Karpas-422 (cell line): ENCODE results near the gene RTBDN. TPM values are rescaled to one million over a fixed set of nuclear protein-coding genes. Genes with fewer than 3 reads are reported as not detected.
A peak's percentile ranks its signal among the peaks of the same experiment; 100 is the strongest.

ENCODE experiments used
- DNase-seq: peaks from one replicate; pipeline ENCODE4 v3.0.0-alpha.2; 2015
- H2AFZ ChIP-seq: fragments of 200-600 bp; sonication (generic); 2 replicates; pipeline ENCODE4 v1.6.1; 2014; ENCODE audit warnings: antibody characterized with exemption, low read length, mixed read lengths
- H3K27ac ChIP-seq: fragments of 200-600 bp; sonication (generic); 2 replicates; pipeline ENCODE4 v1.5.1; 2014; ENCODE audit warnings: mild to moderate bottlenecking, low read length, moderate library complexity
- H3K27me3 ChIP-seq: fragments of 200-600 bp; sonication (generic); 2 replicates; pipeline ENCODE4 v1.6.1; 2014; ENCODE audit warnings: low read length, mixed read lengths
- H3K36me3 ChIP-seq: fragments of 200-600 bp; sonication (generic); 2 replicates; pipeline ENCODE4 v1.6.1; 2014; ENCODE audit warnings: low read length, mixed read lengths; ENCODE audit not compliant: insufficient read depth
- H3K4me1 ChIP-seq: fragments of 200-600 bp; sonication (generic); 2 replicates; pipeline ENCODE4 v1.6.1; 2014; ENCODE audit warnings: mild to moderate bottlenecking, low read length, mixed read lengths
- H3K4me2 ChIP-seq: fragments of 200-600 bp; sonication (generic); 2 replicates; pipeline ENCODE4 v1.6.1; 2014; ENCODE audit warnings: low read length, low read depth, mild to moderate bottlenecking; ENCODE audit not compliant: poor library complexity, severe bottlenecking
- H3K4me3 ChIP-seq: fragments of 200-600 bp; sonication (generic); 2 replicates; pipeline ENCODE4 v1.5.1; 2014; ENCODE audit warnings: mild to moderate bottlenecking, antibody characterized with exemption, low read length, mixed read lengths
- H3K79me2 ChIP-seq: fragments of 200-600 bp; sonication (generic); 2 replicates; pipeline ENCODE4 v1.6.1; 2014; ENCODE audit warnings: mild to moderate bottlenecking, low read length, mixed read lengths
- H3K9ac ChIP-seq: fragments of 200-600 bp; sonication (generic); 2 replicates; pipeline ENCODE4 v1.6.0; 2014; ENCODE audit warnings: low read length
- H3K9me2 ChIP-seq: fragments of 200-600 bp; sonication (generic), shearing (Covaris generic); replicated peaks from 2 replicates; pipeline ENCODE4 v1.6.0; 2014; ENCODE audit warnings: mild to moderate bottlenecking, low read length, moderate library complexity; ENCODE audit not compliant: insufficient read depth
- H3K9me3 ChIP-seq: fragments of 300-700, 200-600 bp; sonication (generic); 2 replicates; pipeline ENCODE4 v1.6.1; 2014; ENCODE audit warnings: low read length, mixed read lengths
- H4K20me1 ChIP-seq: fragments of 200-600 bp; sonication (generic); 2 replicates; pipeline ENCODE4 v1.6.1; 2014; ENCODE audit warnings: mild to moderate bottlenecking, antibody characterized with exemption, low read length, low read depth; ENCODE audit not compliant: insufficient read depth
- total RNA-seq: library from RNA; depleted of rRNA; stranded (reverse); fragments of >200 nt; shearing (Covaris generic); gene quantifications from 2 replicates; pipeline ENCODE4 v1.2.3, GENCODE V29; 2014; ENCODE audit warnings: low replicate concordance

The RTBDN gene
- total RNA-seq, 1 experiment from 2014 or later = not detected

GRCh38 chr19:12793290-12794195 is 40.8 kb downstream of the RTBDN start:
- peak overlapping the region; percentile 84 for H3K27ac ChIP-seq
- peaks cover 18% of the 10 kb centered on the region for H3K79me2 ChIP-seq

GRCh38 chr19:12792853-12793289 is 41.5 kb downstream of the RTBDN start:
- peaks cover 52% of the 10 kb centered on the region for H3K4me1 ChIP-seq
- no peak overlapping the region for H2AFZ ChIP-seq

More at GRCh38 chr19:12793290-12794195, 40.8 kb downstream of the RTBDN start:
- DNase-seq = peak; percentile 96
- H4K20me1 ChIP-seq = peaks cover 5% of the 10 kb centered on the region; the same call in 1 of the 2 replicates
- no peaks in the 10 kb centered on the region for H3K36me3 ChIP-seq
- peak overlapping the region; percentile 95 for H3K4me2 ChIP-seq
- H3K9ac ChIP-seq = peak overlapping the region; percentile 96
- H2AFZ ChIP-seq = no peak overlapping the region
- peaks cover 46% of the 10 kb centered on the region for H3K4me1 ChIP-seq
- no peaks in the 10 kb centered on the region for H3K9me2 ChIP-seq
- no peaks in the 10 kb centered on the region for H3K27me3 ChIP-seq
- no peaks in the 10 kb centered on the region for H3K9me3 ChIP-seq
- H3K4me3 ChIP-seq = peak overlapping the region; percentile 80

GRCh38 chr19:12792051-12792852 is 42.1 kb downstream of the RTBDN start:
- H2AFZ ChIP-seq = no peak overlapping the region
- peaks cover 5% of the 10 kb centered on the region; the same call in 1 of the 2 replicates for H4K20me1 ChIP-seq
- H3K9ac ChIP-seq = peak overlapping the region; percentile 96
- peaks cover 52% of the 10 kb centered on the region for H3K4me1 ChIP-seq
- peak overlapping the region; percentile 80 for H3K4me3 ChIP-seq
- H3K27me3 ChIP-seq = no peaks in the 10 kb centered on the region
- DNase-seq = peak; percentile 95
- peak overlapping the region; percentile 84 for H3K27ac ChIP-seq
- H3K9me3 ChIP-seq = no peaks in the 10 kb centered on the region
- no peaks in the 10 kb centered on the region for H3K36me3 ChIP-seq
- H3K79me2 ChIP-seq = peaks cover 18% of the 10 kb centered on the region
- H3K4me2 ChIP-seq = peak overlapping the region; percentile 95
- H3K9me2 ChIP-seq = no peaks in the 10 kb centered on the region

More at GRCh38 chr19:12792853-12793289, 41.5 kb downstream of the RTBDN start:
- Histone ChIP-seq H3K4me2 (peak overlapping the region; percentile 95), H3K9me3 (no peaks in the 10 kb centered on the region), H3K27me3 (no peaks in the 10 kb centered on the region), H3K9me2 (no peaks in the 10 kb centered on the region), H3K9ac (peak overlapping the region; percentile 96), H3K4me3 (peak overlapping the region; percentile 80), H3K36me3 (no peaks in the 10 kb centered on the region), H4K20me1 (peaks cover 5% of the 10 kb centered on the region; the same call in 1 of the 2 replicates), H3K27ac (peak overlapping the region; percentile 84), H3K79me2 (peaks cover 18% of the 10 kb centered on the region)
- DNase-seq = no peak

DNA sequence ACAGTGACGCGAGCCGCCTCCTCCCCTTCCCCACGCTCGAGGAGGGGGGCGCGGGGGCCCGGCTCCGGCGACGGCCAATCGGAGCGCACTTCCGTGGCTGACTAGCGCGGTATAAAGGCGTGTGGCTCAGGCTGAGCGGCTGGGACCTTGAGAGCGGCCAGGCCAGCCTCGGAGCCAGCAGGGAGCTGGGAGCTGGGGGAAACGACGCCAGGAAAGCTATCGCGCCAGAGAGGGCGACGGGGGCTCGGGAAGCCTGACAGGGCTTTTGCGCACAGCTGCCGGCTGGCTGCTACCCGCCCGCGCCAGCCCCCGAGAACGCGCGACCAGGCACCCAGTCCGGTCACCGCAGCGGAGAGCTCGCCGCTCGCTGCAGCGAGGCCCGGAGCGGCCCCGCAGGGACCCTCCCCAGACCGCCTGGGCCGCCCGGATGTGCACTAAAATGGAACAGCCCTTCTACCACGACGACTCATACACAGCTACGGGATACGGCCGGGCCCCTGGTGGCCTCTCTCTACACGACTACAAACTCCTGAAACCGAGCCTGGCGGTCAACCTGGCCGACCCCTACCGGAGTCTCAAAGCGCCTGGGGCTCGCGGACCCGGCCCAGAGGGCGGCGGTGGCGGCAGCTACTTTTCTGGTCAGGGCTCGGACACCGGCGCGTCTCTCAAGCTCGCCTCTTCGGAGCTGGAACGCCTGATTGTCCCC is 42.9 kb downstream of the RTBDN start, which contains the start of gene JUNB:
Gene JUNB, plus strand, starts transcription at position 142 of the 706 bp plus-strand sequence. Its CDS starts 286 bp downstream, at position 428.
- Histone ChIP-seq H3K9ac (peak within 1 kb of the TSS; percentile 96), H3K27me3 (no peaks in the 10 kb centered on the region), H3K4me3 (peak within 1 kb of the TSS; percentile 80), H3K27ac (peak within 1 kb of the TSS; percentile 84), H3K36me3 (no peaks in the 10 kb centered on the region), H3K4me1 (peaks cover 51% of the 10 kb centered on the region), H3K79me2 (peaks cover 18% of the 10 kb centered on the region), H4K20me1 (peaks cover 5% of the 10 kb centered on the region; the same call in 1 of the 2 replicates), H3K9me2 (no peaks in the 10 kb centered on the region), H3K9me3 (no peaks in the 10 kb centered on the region), H3K4me2 (peak within 1 kb of the TSS; percentile 95), H2AFZ (no peak within 1 kb of the TSS)
- peak; percentile 98 for DNase-seq

GRCh38 chr19:12790628-12791344 is 43.6 kb downstream of the RTBDN start:
- H3K9ac ChIP-seq = peak overlapping the region; percentile 77
- H4K20me1 ChIP-seq = peaks cover 5% of the 10 kb centered on the region; the same call in 1 of the 2 replicates
- H3K4me2 ChIP-seq = peak overlapping the region; percentile 95
- H3K79me2 ChIP-seq = peaks cover 18% of the 10 kb centered on the region
- H3K27ac ChIP-seq = peak overlapping the region; percentile 57
- DNase-seq = peak; percentile 54
- H3K4me3 ChIP-seq = peak overlapping the region; percentile 80
- H3K4me1 ChIP-seq = peaks cover 53% of the 10 kb centered on the region
- H3K9me3 ChIP-seq = no peaks in the 10 kb centered on the region
- H3K9me2 ChIP-seq = no peaks in the 10 kb centered on the region
- no peaks in the 10 kb centered on the region for H3K27me3 ChIP-seq
- H3K36me3 ChIP-seq = no peaks in the 10 kb centered on the region
- no peak overlapping the region for H2AFZ ChIP-seq

- H3K4me1 ChIP-seq = peaks cover 60% of the 10 kb centered on the region
- DNase-seq = peak; percentile 98
- peak overlapping the region; percentile 95 for H3K4me2 ChIP-seq
- peak overlapping the region; percentile 80 for H3K4me3 ChIP-seq
- peaks cover 5% of the 10 kb centered on the region; the same call in 1 of the 2 replicates for H4K20me1 ChIP-seq
- H3K9ac ChIP-seq = peak overlapping the region; percentile 77
- peak overlapping the region; percentile 84 for H3K27ac ChIP-seq
- peaks cover 18% of the 10 kb centered on the region for H3K79me2 ChIP-seq
- H3K9me2 ChIP-seq = no peaks in the 10 kb centered on the region
- no peaks in the 10 kb centered on the region for H3K36me3 ChIP-seq
- H3K9me3 ChIP-seq = no peaks in the 10 kb centered on the region
- no peaks in the 10 kb centered on the region for H3K27me3 ChIP-seq
- H2AFZ ChIP-seq = no peak overlapping the region
Observed at GRCh38 chr19:12789904-12790619, 44.3 kb downstream of the RTBDN start.
